Activated B cell treated with CpG ODN at 0.5 μM for 24 hours (primary cell): ENCODE measurements around the gene PRKCQ. TPM values are rescaled to one million over a fixed set of nuclear protein-coding genes. Genes with fewer than 3 reads are reported as not detected.

Experiments used
- ATAC-seq: fragments of 200-7000 bp; cut with Tn5 transposase; one replicate; pipeline ENCODE4 v1.10.0; 2021; ENCODE audit warnings: low read depth, mild to moderate bottlenecking, moderate library complexity
- CTCF ChIA-PET: fragments of 350-600 bp; sonication (Branson Sonifier 250); formaldehyde crosslinking; loops from one replicate; lab custom pipeline; 2021; ENCODE audit warnings: antibody characterized with exemption; lab: Charles Lee
- POLR2A ChIA-PET: fragments of 350-600 bp; sonication (Branson Sonifier 250); formaldehyde crosslinking; loops from one replicate; lab custom pipeline; 2021; ENCODE audit warnings: antibody characterized with exemption; lab: Charles Lee
- DNase-seq: peaks from one replicate; pipeline ENCODE4 v3.0.0; 2022
- H3K27ac Mint-ChIP-seq: one replicate; pipeline ENCODE4 v1.8.0; 2020; ENCODE audit warnings: mixed read lengths
- H3K27me3 Mint-ChIP-seq: one replicate; pipeline ENCODE4 v1.8.0; 2021; ENCODE audit warnings: mixed read lengths
- H3K36me3 Mint-ChIP-seq: one replicate; pipeline ENCODE4 v1.8.0; 2021; ENCODE audit warnings: low read depth, mixed read lengths
- H3K4me1 Mint-ChIP-seq: one replicate; pipeline ENCODE4 v1.8.0; 2021; ENCODE audit warnings: mixed read lengths
- H3K4me3 Mint-ChIP-seq: one replicate; pipeline ENCODE4 v1.8.0; 2020; ENCODE audit warnings: mild to moderate bottlenecking, mixed read lengths
- H3K9me3 Mint-ChIP-seq: one replicate; pipeline ENCODE4 v1.8.0; 2020; ENCODE audit warnings: mixed read lengths
- intact Hi-C: fragments of 100-400 bp; cut with micrococcal nuclease; formaldehyde crosslinking; loops from one replicate; pipeline ENCODE4 v1.15.1; 2024
- total RNA-seq: library from RNA; stranded (reverse); gene quantifications from 2 replicates; pipeline ENCODE4 v1.2.3, GENCODE V29; 2022
- TF ChIP-seq, protein P1 (sequence below): fragments of 200-600 bp; IDR thresholded peaks from one replicate; pipeline ENCODE4 v1.8.0; 2022; ENCODE audit warnings: antibody characterized with exemption, mild to moderate bottlenecking

Gene PRKCQ
- total RNA-seq, 1 donor from 2014 or later, result 0.11 TPM

DNA sequence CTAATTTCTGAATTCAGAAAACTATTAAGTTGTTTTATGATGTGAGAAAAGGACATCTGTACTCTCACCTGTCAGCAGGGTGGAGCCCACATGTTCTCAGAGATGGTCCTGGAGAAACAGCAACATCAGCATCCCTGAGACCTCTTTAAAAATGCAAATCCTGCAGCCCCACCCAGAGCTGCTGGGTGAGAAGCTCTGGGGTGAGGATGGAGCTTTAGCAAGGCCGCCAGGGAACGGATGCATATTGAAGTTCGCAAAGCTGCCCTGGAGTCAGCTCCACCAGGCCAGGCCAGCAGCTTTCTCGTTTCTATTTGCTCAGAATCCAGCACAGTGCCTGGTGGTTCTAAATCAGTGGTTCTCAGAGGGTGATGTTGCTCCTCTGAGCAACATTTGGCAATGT lies 49.1 kb downstream of the PRKCQ start:
- Mint-ChIP-seq H3K27me3 (peaks cover 9% of the 10 kb centered on the region), H3K4me1 (no peaks in the 10 kb centered on the region), H3K4me3 (no peak overlapping the region), H3K27ac (no peak overlapping the region), H3K9me3 (no peaks in the 10 kb centered on the region), H3K36me3 (no peaks in the 10 kb centered on the region)
- ChIA-PET POLR2A (no interaction called here), CTCF (no interaction called here)
- no peak for ATAC-seq
- TF ChIP-seq, protein P1, sequence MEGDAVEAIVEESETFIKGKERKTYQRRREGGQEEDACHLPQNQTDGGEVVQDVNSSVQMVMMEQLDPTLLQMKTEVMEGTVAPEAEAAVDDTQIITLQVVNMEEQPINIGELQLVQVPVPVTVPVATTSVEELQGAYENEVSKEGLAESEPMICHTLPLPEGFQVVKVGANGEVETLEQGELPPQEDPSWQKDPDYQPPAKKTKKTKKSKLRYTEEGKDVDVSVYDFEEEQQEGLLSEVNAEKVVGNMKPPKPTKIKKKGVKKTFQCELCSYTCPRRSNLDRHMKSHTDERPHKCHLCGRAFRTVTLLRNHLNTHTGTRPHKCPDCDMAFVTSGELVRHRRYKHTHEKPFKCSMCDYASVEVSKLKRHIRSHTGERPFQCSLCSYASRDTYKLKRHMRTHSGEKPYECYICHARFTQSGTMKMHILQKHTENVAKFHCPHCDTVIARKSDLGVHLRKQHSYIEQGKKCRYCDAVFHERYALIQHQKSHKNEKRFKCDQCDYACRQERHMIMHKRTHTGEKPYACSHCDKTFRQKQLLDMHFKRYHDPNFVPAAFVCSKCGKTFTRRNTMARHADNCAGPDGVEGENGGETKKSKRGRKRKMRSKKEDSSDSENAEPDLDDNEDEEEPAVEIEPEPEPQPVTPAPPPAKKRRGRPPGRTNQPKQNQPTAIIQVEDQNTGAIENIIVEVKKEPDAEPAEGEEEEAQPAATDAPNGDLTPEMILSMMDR, result no peak
- DNase-seq, result no peak
- intact Hi-C loops, result no loop called here

DNA sequence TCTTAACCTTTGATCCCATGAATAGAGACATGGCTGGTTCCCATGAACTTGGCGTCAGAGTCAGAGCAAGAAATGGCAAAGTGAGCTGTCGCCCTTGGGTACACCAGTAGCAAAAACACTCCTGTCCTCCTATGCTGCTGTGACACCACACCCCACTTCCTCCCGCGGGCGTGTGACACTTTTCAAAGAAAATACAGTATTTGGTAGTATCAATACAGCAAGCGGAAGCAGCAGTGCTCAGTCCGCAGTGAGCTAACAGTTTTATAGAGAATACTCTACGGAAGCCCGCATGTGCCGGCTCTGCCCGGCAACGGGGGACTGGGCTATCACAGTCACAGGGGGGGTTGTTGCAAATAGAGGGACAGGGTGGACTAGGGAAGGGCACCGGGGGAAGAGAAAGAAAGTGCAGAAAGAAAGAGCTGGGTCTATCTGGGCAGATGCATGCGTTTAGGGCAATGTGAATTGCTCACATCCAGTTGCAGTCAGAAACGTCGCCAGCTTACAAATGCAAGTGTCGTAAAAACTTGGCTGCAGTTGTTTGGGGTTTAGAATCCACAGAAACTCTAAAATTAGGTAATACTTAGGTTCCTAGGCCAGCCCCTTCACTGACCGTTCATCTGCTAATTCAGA lies 49.8 kb downstream of the PRKCQ start:
- ChIA-PET CTCF (no interaction called here), POLR2A (no interaction called here)
- ATAC-seq (no peak), DNase-seq (no peak)
- H3K4me3 Mint-ChIP-seq, result no peak overlapping the region
- no peaks in the 10 kb centered on the region for H3K36me3 Mint-ChIP-seq
- intact Hi-C loops, result no loop called here
- no peaks in the 10 kb centered on the region for H3K4me1 Mint-ChIP-seq
- peaks cover 12% of the 10 kb centered on the region for H3K27me3 Mint-ChIP-seq
- no peak overlapping the region for H3K27ac Mint-ChIP-seq
- no peaks in the 10 kb centered on the region for H3K9me3 Mint-ChIP-seq
- TF ChIP-seq, protein P1, result no peak

DNA sequence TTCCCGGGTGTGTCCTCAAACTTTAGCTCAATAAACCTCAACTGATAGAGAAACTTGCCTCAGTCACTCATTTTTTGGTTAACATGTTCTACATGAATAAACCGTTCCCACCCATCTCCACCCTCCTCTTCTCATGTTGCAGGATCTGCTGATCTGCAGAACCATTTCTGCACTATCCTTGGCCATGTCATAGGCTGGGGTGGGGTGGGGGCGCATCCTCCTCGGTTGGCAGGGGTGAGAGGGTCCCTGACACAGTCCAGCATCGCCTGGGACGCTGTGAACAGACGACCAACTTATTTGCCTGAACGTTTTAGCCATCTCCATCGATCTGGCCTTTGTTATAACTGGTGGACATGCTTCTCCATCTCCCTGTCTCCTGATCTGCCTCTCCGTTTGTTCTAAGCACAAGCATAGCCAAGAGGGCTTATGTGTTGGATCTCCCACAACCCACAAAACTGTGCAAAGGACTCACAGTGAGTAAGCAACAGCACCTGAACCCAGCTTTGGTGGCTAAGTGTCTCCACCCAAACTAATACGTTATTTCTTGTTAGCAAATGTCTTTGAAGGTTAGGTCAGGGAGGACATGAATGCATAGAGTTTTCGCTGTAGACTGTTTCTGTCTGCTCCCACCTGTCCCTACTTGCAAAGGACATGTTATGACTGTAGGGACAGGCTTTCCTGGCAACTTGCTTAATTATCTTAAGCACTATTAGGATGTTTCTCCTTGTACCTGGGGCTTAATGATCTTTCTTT lies 51.7 kb downstream of the PRKCQ start:
- Mint-ChIP-seq H3K4me3 (no peak overlapping the region), H3K9me3 (no peaks in the 10 kb centered on the region), H3K27ac (no peak overlapping the region), H3K27me3 (peaks cover 15% of the 10 kb centered on the region), H3K36me3 (no peaks in the 10 kb centered on the region), H3K4me1 (no peaks in the 10 kb centered on the region)
- DNase-seq (no peak), ATAC-seq (no peak)
- CTCF ChIA-PET, result no interaction called here
- POLR2A ChIA-PET, result no interaction called here
- intact Hi-C loops, result no loop called here
- TF ChIP-seq, protein P1, result no peak

DNA sequence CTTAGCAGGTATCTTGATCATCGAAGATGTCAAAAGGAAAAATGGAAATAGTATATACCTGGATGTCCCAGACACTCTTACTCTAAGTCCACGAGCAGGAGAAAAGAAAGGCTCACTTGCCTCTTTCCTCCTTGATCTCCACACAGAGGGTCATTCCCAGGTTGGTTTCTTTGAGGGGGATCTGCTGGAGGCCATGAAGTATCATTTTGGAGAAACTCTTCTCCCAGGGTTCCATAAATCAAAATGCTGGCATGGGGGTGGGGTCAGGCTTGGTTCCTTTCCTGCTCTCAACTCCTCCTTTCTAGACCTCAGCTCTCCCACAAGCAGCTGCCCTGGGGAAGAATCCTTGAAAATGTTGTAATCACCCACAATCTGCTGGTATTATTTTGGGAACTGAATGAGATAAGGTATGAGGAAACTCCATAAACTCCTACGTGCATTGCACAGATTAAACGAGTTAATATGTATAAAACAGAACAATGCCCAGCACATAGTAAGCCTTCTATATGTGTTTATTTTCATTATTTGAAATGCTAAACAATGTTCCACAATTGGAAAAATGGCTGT lies 54.4 kb downstream of the PRKCQ start:
- Mint-ChIP-seq H3K27me3 (peaks cover 15% of the 10 kb centered on the region), H3K4me3 (no peak overlapping the region), H3K4me1 (no peaks in the 10 kb centered on the region), H3K36me3 (no peaks in the 10 kb centered on the region), H3K27ac (no peak overlapping the region), H3K9me3 (no peaks in the 10 kb centered on the region)
- CTCF ChIA-PET, result no interaction called here
- TF ChIP-seq, protein P1, result no peak
- DNase-seq (no peak), ATAC-seq (no peak)
- intact Hi-C loops, result no loop called here
- POLR2A ChIA-PET, result no interaction called here

DNA sequence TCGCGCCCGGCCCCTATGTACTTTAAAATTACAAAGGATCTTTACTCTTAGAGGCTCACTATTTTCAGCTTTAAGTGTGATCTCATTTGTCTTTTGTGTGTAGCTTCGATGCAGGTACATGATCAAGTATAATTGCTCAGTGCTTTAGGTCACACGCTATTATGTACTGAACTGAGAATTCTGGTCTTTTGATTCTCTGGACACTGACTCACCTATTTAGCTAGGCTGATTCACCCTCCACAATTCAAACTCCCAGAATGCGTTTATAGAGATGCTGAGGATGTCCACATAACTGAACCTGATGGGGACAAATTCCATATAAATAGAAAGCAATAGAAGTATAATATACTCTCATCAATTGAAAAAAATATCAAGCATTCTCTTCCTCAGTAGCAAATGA lies 57.8 kb downstream of the PRKCQ start:
- Mint-ChIP-seq H3K9me3 (no peaks in the 10 kb centered on the region), H3K4me3 (no peak overlapping the region), H3K4me1 (no peaks in the 10 kb centered on the region), H3K27me3 (peaks cover 23% of the 10 kb centered on the region), H3K27ac (no peak overlapping the region), H3K36me3 (no peaks in the 10 kb centered on the region)
- TF ChIP-seq, protein P1, result no peak
- POLR2A ChIA-PET, result no interaction called here
- DNase-seq (no peak), ATAC-seq (no peak)
- CTCF ChIA-PET, result no interaction called here
- intact Hi-C loops, result no loop called here
